SK-N-MC (cell line): ENCODE data around the gene GTPBP4.
"Not testable (repeated sequence)": the region's sequence is repeated elsewhere in the genome, so short reads cannot be mapped to it uniquely, and the experiment has no call there.

Experiments
- EZH2 ChIP-seq: fragments of 200-600 bp; sonication (generic); IDR thresholded peaks from one replicate; pipeline ENCODE4 v1.6.1; 2017; ENCODE audit warnings: antibody characterized with exemption
- FOXP2 ChIP-seq: optimal IDR thresholded peaks from 2 replicates; pipeline ENCODE3; 2011; ENCODE audit warnings: mild to moderate bottlenecking, moderate library complexity; ENCODE audit not compliant: insufficient read depth; ENCODE audit errors: extremely low read length, control extremely low read depth
- POLR2AphosphoS5 ChIP-seq: IDR thresholded peaks from 2 replicates; pipeline ENCODE4 v1.6.1; 2012; ENCODE audit warnings: mild to moderate bottlenecking, low read depth, low read length, borderline replicate concordance

DNA sequence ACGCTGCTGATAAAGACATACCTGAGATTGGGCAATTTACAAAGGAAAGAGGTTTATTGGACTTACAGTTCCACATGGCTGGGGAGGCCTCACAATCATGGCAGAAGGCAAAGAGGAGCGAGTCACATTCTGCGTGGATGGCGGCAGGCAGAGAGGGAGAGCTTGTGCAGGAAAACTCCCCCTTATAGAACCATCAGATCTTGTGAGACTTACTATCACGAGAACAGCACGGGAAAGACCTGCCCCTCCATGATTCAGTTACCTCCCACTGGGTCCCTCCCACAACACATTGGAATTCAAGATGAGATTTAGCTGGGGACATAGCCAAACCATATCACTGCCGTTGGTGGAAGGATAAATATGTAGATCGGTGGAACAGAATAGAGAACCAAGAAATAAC is 78.5 kb downstream of the GTPBP4 start:
- not testable (repeated sequence) for TF ChIP-seq EZH2, POLR2AphosphoS5, FOXP2
